ENCODE measurements around the gene PSTPIP2. TPM values are rescaled to one million over a fixed set of nuclear protein-coding genes. Genes with fewer than 3 reads are reported as not detected.
A peak's percentile ranks its signal among the peaks of the same experiment; 100 is the strongest.

PSTPIP2 gene
- total and polyA plus RNA-seq, 2 of the 4 experiments (the other 2 are of a cell fraction), result 10.4 to 12.4 TPM

DNA sequence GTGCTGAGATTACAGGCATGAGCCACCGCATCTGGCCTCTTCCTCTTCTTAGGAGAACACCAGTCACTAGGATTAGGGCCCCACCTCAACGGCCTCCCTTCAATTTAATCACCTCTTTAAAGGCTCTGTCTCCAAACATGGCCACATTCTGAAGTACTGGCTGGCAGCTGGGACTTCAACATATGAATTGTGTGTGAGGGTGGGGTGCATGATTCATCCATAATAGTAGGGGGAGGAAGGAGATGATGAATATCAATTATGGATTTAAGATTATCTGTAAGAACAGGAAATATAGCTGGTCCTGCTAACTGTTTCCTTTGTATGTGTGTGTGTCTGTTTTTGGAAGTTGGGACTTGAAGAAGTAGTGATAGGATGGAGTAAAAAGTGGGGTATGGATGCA, 90.2 kb downstream of the PSTPIP2 start:
- Histone ChIP-seq H3K9me1 (ENCODE audit: insufficient read depth, low read length) (0 out of 2 replicates have a peak, but pooled peaks cover 3% of the 10 kb centered on the region), H3K23ac (ENCODE audit: low read depth, low read length) (no peak overlapping the region), H2BK120ac (ENCODE audit: low read depth, low read length) (no peak overlapping the region), H2BK20ac (ENCODE audit: low read depth, low read length) (no peak overlapping the region), H2AK5ac (ENCODE audit: low read depth, low read length) (0 out of 2 replicates have a peak overlapping the region, but pooled peaks have one; percentile 24), H4K8ac (ENCODE audit: low read depth in 2 of 2, low read length in 2 of 2) (no peak overlapping the region), H3K18ac (ENCODE audit: low read depth, low read length) (no peak overlapping the region), H4K5ac (ENCODE audit: low read depth, low read length) (no peak overlapping the region), H3K4me3 (ENCODE audit: insufficient read depth, low read depth, low read length) (no peak overlapping the region), H3K9ac (ENCODE audit: low read depth, low read length) (no peak overlapping the region), H4K91ac (ENCODE audit: insufficient read depth, low read depth, low read length) (no peak overlapping the region), H3K27me3 (ENCODE audit: control insufficient read depth, insufficient read depth, low read length) (no peaks in the 10 kb centered on the region), H4K20me1 (ENCODE audit: insufficient read depth, low read length) (no peaks in the 10 kb centered on the region), H3K4ac (ENCODE audit: low read depth, low read length) (no peak overlapping the region), H3K36me3 (ENCODE audit: control insufficient read depth, insufficient read depth, low read length) (peaks cover 3% of the 10 kb centered on the region), H2AK9ac (replicated peaks; ENCODE audit: low read depth, low read length, poor library complexity) (no peak overlapping the region), H3K14ac (replicated peaks; ENCODE audit: low read depth, low read length) (no peak overlapping the region), H3K27ac (ENCODE audit: insufficient read depth, low read length) (no peak overlapping the region), H2AFZ (replicated peaks; ENCODE audit: low read length, poor library complexity) (no peak overlapping the region), H3K56ac (ENCODE audit: extremely low read depth, insufficient read depth, low read length) (no peak overlapping the region), H2BK5ac (ENCODE audit: low read depth, low read length, poor library complexity, severe bottlenecking) (no peak overlapping the region), H3K79me1 (ENCODE audit: low read depth in 1 of 2, low read length in 2 of 2) (no peaks in the 10 kb centered on the region), H3K4me1 (ENCODE audit: control insufficient read depth, insufficient read depth, low read length) (0 out of 2 replicates have a peak, but pooled peaks cover 2% of the 10 kb centered on the region), H3K4me2 (ENCODE audit: low read depth, low read length) (no peak overlapping the region), H2BK15ac (ENCODE audit: low read depth, low read length) (no peak overlapping the region), H3K9me3 (ENCODE audit: control insufficient read depth, insufficient read depth, low read length) (no peaks in the 10 kb centered on the region)
- dilution Hi-C loops (cut with HindIII; ENCODE audit: low sequenced_read_pairs, unreplicated experiment), result no loop called here
- in situ Hi-C loops (cut with MboI; ENCODE audit: low sequenced_read_pairs), result no loop called here
- ATAC-seq (ENCODE audit: low read depth), result no peak
- intact Hi-C loops (cut with micrococcal nuclease), result no loop called here
- WGBS, 2 experiments (ENCODE audit: extremely low coverage in 2 of 2, insufficient read length in 1 of 2), result 100% methylated on average over 1 of the region's 2 CpGs; no CpG with 5 or more reads in 1 of the 2 experiments
- BruUV-seq (replicated peaks), result no TSS peak
- ChIA-PET POLR2A (ENCODE audit: unreplicated experiment) (no interaction called here), CTCF (no interaction called here)
- TF ChIP-seq POLR2A (IDR thresholded peaks at IDR 0.05; ENCODE audit: low read depth, low read length) (no peak), RAD21 (IDR thresholded peaks at IDR 0.05; ENCODE audit: low read length) (no peak), NFE2L2 (IDR thresholded peaks at IDR 0.05; ENCODE audit: low read depth, low read length) (no peak), RFX5 (IDR thresholded peaks at IDR 0.05; ENCODE audit: low read depth, low read length) (no peak), RCOR1 (IDR thresholded peaks at IDR 0.05; ENCODE audit: insufficient replicate concordance, low read length) (no peak), CEBPB (IDR thresholded peaks at IDR 0.05; ENCODE audit: low read depth, low read length) (no peak)
- TF ChIP-seq, protein P1, sequence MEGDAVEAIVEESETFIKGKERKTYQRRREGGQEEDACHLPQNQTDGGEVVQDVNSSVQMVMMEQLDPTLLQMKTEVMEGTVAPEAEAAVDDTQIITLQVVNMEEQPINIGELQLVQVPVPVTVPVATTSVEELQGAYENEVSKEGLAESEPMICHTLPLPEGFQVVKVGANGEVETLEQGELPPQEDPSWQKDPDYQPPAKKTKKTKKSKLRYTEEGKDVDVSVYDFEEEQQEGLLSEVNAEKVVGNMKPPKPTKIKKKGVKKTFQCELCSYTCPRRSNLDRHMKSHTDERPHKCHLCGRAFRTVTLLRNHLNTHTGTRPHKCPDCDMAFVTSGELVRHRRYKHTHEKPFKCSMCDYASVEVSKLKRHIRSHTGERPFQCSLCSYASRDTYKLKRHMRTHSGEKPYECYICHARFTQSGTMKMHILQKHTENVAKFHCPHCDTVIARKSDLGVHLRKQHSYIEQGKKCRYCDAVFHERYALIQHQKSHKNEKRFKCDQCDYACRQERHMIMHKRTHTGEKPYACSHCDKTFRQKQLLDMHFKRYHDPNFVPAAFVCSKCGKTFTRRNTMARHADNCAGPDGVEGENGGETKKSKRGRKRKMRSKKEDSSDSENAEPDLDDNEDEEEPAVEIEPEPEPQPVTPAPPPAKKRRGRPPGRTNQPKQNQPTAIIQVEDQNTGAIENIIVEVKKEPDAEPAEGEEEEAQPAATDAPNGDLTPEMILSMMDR (conservative IDR thresholded peaks at IDR 0.05; ENCODE audit: low read depth, low read length), result no peak
- TF ChIP-seq, protein P2, sequence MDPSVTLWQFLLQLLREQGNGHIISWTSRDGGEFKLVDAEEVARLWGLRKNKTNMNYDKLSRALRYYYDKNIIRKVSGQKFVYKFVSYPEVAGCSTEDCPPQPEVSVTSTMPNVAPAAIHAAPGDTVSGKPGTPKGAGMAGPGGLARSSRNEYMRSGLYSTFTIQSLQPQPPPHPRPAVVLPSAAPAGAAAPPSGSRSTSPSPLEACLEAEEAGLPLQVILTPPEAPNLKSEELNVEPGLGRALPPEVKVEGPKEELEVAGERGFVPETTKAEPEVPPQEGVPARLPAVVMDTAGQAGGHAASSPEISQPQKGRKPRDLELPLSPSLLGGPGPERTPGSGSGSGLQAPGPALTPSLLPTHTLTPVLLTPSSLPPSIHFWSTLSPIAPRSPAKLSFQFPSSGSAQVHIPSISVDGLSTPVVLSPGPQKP (IDR thresholded peaks at IDR 0.05; ENCODE audit: borderline replicate concordance, low read depth, low read length), result no peak
- DNase-seq, result no peak

All from IMR-90 (cell line).